Mesothelial cell of epicardium (in vitro differentiated cells): ENCODE measurements around the gene CLEC16A. TPM values are rescaled to one million over a fixed set of nuclear protein-coding genes. Genes with fewer than 3 reads are reported as not detected.

Source experiments
- DNase-seq, 2 experiments: peaks; one replicate each; pipeline ENCODE4 v3.0.0; 2021; ENCODE audit warnings: low spot score in 2 of 2; ENCODE audit not compliant: unreplicated experiment in 2 of 2
- H3K27ac Mint-ChIP-seq: 2 replicates; pipeline ENCODE4 v1.8.0; 2021; ENCODE audit warnings: mixed read lengths
- H3K27me3 Mint-ChIP-seq: 2 replicates; pipeline ENCODE4 v1.8.0; 2021; ENCODE audit warnings: low read depth, mixed read lengths
- H3K36me3 Mint-ChIP-seq: 2 replicates; pipeline ENCODE4 v1.8.0; 2021; ENCODE audit warnings: mixed read lengths
- H3K4me1 Mint-ChIP-seq: 2 replicates; pipeline ENCODE4 v1.8.0; 2021; ENCODE audit warnings: mixed read lengths
- H3K4me3 Mint-ChIP-seq: 2 replicates; pipeline ENCODE4 v1.8.0; 2021; ENCODE audit warnings: mild to moderate bottlenecking, moderate library complexity, mixed read lengths
- H3K9me3 Mint-ChIP-seq: 2 replicates; pipeline ENCODE4 v1.8.0; 2021; ENCODE audit warnings: mixed read lengths
- CTCF ChIP-seq: fragments of 200-600 bp; sonication (generic); IDR thresholded peaks from one replicate; pipeline ENCODE4 v1.5.0; 2021; ENCODE audit warnings: antibody characterized with exemption; ENCODE audit not compliant: unreplicated experiment
- total RNA-seq: library from RNA; stranded (reverse); gene quantifications from 3 replicates; pipeline ENCODE4 v1.2.1, GENCODE V29; 2021

Gene CLEC16A
- total RNA-seq, 1 donor from 2014 or later, result 43.3 TPM

- no peak for DNase-seq
- H3K27ac Mint-ChIP-seq, result no peak overlapping the region
- peaks cover 7% of the 10 kb centered on the region for H3K36me3 Mint-ChIP-seq
- no peak overlapping the region for H3K4me3 Mint-ChIP-seq
- no peaks in the 10 kb centered on the region for H3K9me3 Mint-ChIP-seq
- no peak for TF ChIP-seq CTCF
- H3K27me3 Mint-ChIP-seq, result peaks cover 16% of the 10 kb centered on the region
- H3K4me1 Mint-ChIP-seq, result peaks cover 19% of the 10 kb centered on the region
Observed at GRCh38 chr16:11149011-11149616, 204.8 kb downstream of the CLEC16A start.

- DNase-seq, result no peak
- Mint-ChIP-seq H3K36me3 (peaks cover 7% of the 10 kb centered on the region), H3K4me3 (no peak overlapping the region), H3K4me1 (peaks cover 19% of the 10 kb centered on the region), H3K9me3 (no peaks in the 10 kb centered on the region), H3K27ac (no peak overlapping the region), H3K27me3 (peaks cover 16% of the 10 kb centered on the region)
- TF ChIP-seq CTCF, result no peak
Observed at GRCh38 chr16:11150190-11150589, 205.8 kb downstream of the CLEC16A start.

- H3K27ac Mint-ChIP-seq, result no peak overlapping the region
- H3K9me3 Mint-ChIP-seq, result no peaks in the 10 kb centered on the region
- TF ChIP-seq CTCF, result no peak
- DNase-seq, result peak in 1 of 2 experiments; percentile 50
- peaks cover 19% of the 10 kb centered on the region for H3K4me1 Mint-ChIP-seq
- H3K36me3 Mint-ChIP-seq, result peaks cover 7% of the 10 kb centered on the region
- H3K27me3 Mint-ChIP-seq, result peaks cover 16% of the 10 kb centered on the region
- H3K4me3 Mint-ChIP-seq, result no peak overlapping the region
Observed at GRCh38 chr16:11151156-11151884, 207.0 kb downstream of the CLEC16A start.

GRCh38 chr16:11151885-11152629 is 207.7 kb downstream of the CLEC16A start:
- Mint-ChIP-seq H3K27ac (no peak overlapping the region), H3K4me1 (peaks cover 19% of the 10 kb centered on the region), H3K4me3 (no peak overlapping the region), H3K9me3 (no peaks in the 10 kb centered on the region), H3K36me3 (peaks cover 7% of the 10 kb centered on the region), H3K27me3 (peaks cover 15% of the 10 kb centered on the region)
- DNase-seq, result no peak
- TF ChIP-seq CTCF, result no peak

GRCh38 chr16:11152677-11153331 is 208.4 kb downstream of the CLEC16A start:
- no peak for DNase-seq
- Mint-ChIP-seq H3K27ac (no peak overlapping the region), H3K4me3 (no peak overlapping the region), H3K4me1 (peaks cover 18% of the 10 kb centered on the region), H3K27me3 (peaks cover 10% of the 10 kb centered on the region), H3K9me3 (no peaks in the 10 kb centered on the region), H3K36me3 (peaks cover 7% of the 10 kb centered on the region)
- TF ChIP-seq CTCF, result no peak
